ENCODE data around the gene CD55.

DNA sequence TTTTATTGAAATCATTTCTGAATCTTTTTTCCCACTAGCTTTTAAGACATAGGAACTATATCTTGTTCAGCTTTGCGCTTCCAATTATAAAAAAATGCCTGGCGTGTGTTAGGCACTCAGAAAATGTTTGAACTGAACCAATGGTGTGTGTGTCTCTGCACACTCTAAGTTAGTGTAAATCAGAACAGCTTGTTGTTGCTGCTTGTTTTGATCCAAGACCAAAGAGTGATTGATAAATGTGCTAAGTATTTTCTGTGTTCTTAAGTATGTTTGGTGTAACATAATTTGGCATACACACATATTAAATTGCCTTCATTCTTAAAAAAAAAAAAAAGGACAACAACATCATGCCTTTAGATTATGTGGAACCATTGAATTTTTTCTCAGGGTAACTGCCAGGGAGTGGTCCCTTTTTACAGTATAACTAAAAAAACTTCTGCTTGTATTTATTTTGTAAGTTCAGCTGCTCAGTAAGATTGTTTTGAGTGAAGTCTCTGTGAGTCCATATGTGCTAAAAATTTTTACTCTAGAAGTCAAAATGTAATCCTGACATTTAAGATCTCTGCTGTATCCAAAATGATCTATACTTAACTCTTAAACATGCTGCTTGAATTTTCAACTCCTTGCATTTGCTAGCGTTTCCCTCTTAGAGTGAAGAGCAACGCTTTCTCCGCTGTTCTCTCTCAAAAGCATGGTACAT, 8.7 kb downstream of the CD55 start:
- TF ChIP-seq, protein P1, sequence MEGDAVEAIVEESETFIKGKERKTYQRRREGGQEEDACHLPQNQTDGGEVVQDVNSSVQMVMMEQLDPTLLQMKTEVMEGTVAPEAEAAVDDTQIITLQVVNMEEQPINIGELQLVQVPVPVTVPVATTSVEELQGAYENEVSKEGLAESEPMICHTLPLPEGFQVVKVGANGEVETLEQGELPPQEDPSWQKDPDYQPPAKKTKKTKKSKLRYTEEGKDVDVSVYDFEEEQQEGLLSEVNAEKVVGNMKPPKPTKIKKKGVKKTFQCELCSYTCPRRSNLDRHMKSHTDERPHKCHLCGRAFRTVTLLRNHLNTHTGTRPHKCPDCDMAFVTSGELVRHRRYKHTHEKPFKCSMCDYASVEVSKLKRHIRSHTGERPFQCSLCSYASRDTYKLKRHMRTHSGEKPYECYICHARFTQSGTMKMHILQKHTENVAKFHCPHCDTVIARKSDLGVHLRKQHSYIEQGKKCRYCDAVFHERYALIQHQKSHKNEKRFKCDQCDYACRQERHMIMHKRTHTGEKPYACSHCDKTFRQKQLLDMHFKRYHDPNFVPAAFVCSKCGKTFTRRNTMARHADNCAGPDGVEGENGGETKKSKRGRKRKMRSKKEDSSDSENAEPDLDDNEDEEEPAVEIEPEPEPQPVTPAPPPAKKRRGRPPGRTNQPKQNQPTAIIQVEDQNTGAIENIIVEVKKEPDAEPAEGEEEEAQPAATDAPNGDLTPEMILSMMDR (conservative IDR thresholded peaks at IDR 0.05; ENCODE audit: low read depth in 2 of 2): no peak
- TF ChIP-seq POLR2AphosphoS5 (IDR thresholded peaks at IDR 0.05; ENCODE audit: low read depth) (no peak), EZH2 (IDR thresholded peaks at IDR 0.05; ENCODE audit: low read depth, unreplicated experiment) (no peak), ZNF331 (CRISPR knock-in tag; IDR thresholded peaks at IDR 0.05; ENCODE audit: low read depth) (no peak)
- TF ChIP-seq, protein P2, sequence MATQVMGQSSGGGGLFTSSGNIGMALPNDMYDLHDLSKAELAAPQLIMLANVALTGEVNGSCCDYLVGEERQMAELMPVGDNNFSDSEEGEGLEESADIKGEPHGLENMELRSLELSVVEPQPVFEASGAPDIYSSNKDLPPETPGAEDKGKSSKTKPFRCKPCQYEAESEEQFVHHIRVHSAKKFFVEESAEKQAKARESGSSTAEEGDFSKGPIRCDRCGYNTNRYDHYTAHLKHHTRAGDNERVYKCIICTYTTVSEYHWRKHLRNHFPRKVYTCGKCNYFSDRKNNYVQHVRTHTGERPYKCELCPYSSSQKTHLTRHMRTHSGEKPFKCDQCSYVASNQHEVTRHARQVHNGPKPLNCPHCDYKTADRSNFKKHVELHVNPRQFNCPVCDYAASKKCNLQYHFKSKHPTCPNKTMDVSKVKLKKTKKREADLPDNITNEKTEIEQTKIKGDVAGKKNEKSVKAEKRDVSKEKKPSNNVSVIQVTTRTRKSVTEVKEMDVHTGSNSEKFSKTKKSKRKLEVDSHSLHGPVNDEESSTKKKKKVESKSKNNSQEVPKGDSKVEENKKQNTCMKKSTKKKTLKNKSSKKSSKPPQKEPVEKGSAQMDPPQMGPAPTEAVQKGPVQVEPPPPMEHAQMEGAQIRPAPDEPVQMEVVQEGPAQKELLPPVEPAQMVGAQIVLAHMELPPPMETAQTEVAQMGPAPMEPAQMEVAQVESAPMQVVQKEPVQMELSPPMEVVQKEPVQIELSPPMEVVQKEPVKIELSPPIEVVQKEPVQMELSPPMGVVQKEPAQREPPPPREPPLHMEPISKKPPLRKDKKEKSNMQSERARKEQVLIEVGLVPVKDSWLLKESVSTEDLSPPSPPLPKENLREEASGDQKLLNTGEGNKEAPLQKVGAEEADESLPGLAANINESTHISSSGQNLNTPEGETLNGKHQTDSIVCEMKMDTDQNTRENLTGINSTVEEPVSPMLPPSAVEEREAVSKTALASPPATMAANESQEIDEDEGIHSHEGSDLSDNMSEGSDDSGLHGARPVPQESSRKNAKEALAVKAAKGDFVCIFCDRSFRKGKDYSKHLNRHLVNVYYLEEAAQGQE (IDR thresholded peaks at IDR 0.05; ENCODE audit: unreplicated experiment): no peak

Measured in GM23338 (cell line).